H1 (cell line): Measurements from ENCODE around the gene RPL23. TPM values are rescaled to one million over a fixed set of nuclear protein-coding genes. Genes with fewer than 3 reads are reported as not detected.
A peak's percentile ranks its signal among the peaks of the same experiment; 100 is the strongest.

Experiments
- BACH1 ChIP-seq: IDR thresholded peaks from 2 replicates; pipeline ENCODE4 v1.6.1; 2012; ENCODE audit warnings: low read length, improper control_type of control experiment
- BCL11A ChIP-seq, 2 experiments: IDR thresholded peaks; one replicate each; pipeline ENCODE4 v1.6.1; 2011; ENCODE audit warnings: low read depth in 2 of 2, low read length in 2 of 2, mild to moderate bottlenecking in 2 of 2
- CBX8 ChIP-seq: fragments of 300-800, 300-1000 bp; sonication (generic); IDR thresholded peaks from 2 replicates; pipeline ENCODE4 v1.7.1; 2016; ENCODE audit warnings: low read depth, low read length, borderline replicate concordance
- CTBP2 ChIP-seq: IDR thresholded peaks from 2 replicates; pipeline ENCODE4 v1.7.0; 2011; ENCODE audit warnings: borderline replicate concordance, mild to moderate bottlenecking, moderate library complexity, mixed read lengths, low read length; ENCODE audit not compliant: insufficient read depth, insufficient read length
- EGR1 ChIP-seq: IDR thresholded peaks from 2 replicates; pipeline ENCODE4 v1.6.1; 2011; ENCODE audit warnings: low read depth, low read length, borderline replicate concordance
- GABPA ChIP-seq: IDR thresholded peaks from 2 replicates; pipeline ENCODE4 v1.6.1; 2011; ENCODE audit warnings: mild to moderate bottlenecking, low read length, moderate library complexity, borderline replicate concordance; ENCODE audit not compliant: insufficient read depth
- HDAC2 ChIP-seq, 2 experiments: fragments of 300-600 bp in 1 of 2; sonication (generic) in 1 of 2; IDR thresholded peaks; 2 replicates each; pipeline ENCODE4 v1.6.1; 2011 to 2012; ENCODE audit warnings: low read depth in 2 of 2, low read length in 2 of 2, mild to moderate bottlenecking in 2 of 2, moderate library complexity in 2 of 2, borderline replicate concordance in 1 of 2, inconsistent platforms in 1 of 2
- JUND ChIP-seq: IDR thresholded peaks from 2 replicates; pipeline ENCODE4 v1.6.1; 2011; ENCODE audit warnings: mild to moderate bottlenecking, improper control_type of control experiment, low read length
- KDM1A ChIP-seq: fragments of 200-600, 300-600 bp; sonication (generic); IDR thresholded peaks from 2 replicates; pipeline ENCODE4 v1.7.1; 2016; ENCODE audit warnings: mild to moderate bottlenecking, low read length, borderline replicate concordance
- POLR2A ChIP-seq, 2 experiments: IDR thresholded peaks; 1 replicate in 1 of 2; 2 replicates in 1 of 2; pipeline ENCODE4 v1.6.1; 2011; ENCODE audit warnings: low read depth in 2 of 2, low read length in 2 of 2, mild to moderate bottlenecking in 2 of 2; ENCODE audit errors: control extremely low read depth in 1 of 2
- POLR2AphosphoS5 ChIP-seq: IDR thresholded peaks from 2 replicates; pipeline ENCODE4 v1.6.1; 2011; ENCODE audit warnings: low read depth, low read length
- RBBP5 ChIP-seq: IDR thresholded peaks from 2 replicates; pipeline ENCODE4 v1.7.1; 2012; ENCODE audit warnings: low read depth, mild to moderate bottlenecking, inconsistent platforms, low read length, moderate library complexity, borderline replicate concordance
- RNF2 ChIP-seq: fragments of 200-900, 300-1000 bp; sonication (generic); IDR thresholded peaks from 2 replicates; pipeline ENCODE4 v1.7.1; 2016; ENCODE audit warnings: borderline replicate concordance, low read depth, mild to moderate bottlenecking, antibody characterized with exemption, low read length; ENCODE audit not compliant: poor library complexity, severe bottlenecking; ENCODE audit errors: missing control alignments
- SIRT6 ChIP-seq: IDR thresholded peaks from one replicate; pipeline ENCODE4 v1.7.1; 2012; ENCODE audit warnings: low read length, inconsistent platforms
- SIX5 ChIP-seq: IDR thresholded peaks from 2 replicates; pipeline ENCODE4 v1.6.1; 2011; ENCODE audit warnings: mild to moderate bottlenecking, low read depth, low read length
- SP1 ChIP-seq: IDR thresholded peaks from 2 replicates; pipeline ENCODE4 v1.6.1; 2011; ENCODE audit warnings: low read depth, low read length
- SRF ChIP-seq: IDR thresholded peaks from 2 replicates; pipeline ENCODE4 v1.6.1; 2011; ENCODE audit warnings: mild to moderate bottlenecking, low read depth, low read length, moderate library complexity
- SUZ12 ChIP-seq: fragments of 200-600 bp; sonication (generic); IDR thresholded peaks from 2 replicates; pipeline ENCODE4 v1.6.1; 2012; ENCODE audit warnings: mild to moderate bottlenecking, inconsistent platforms, low read length, moderate library complexity, mixed read lengths
- TAF7 ChIP-seq: optimal IDR thresholded peaks from 2 replicates; pipeline ENCODE3; 2011; ENCODE audit warnings: low read depth, mild to moderate bottlenecking, inconsistent platforms, low read length, moderate library complexity, borderline replicate concordance
- TBP ChIP-seq: IDR thresholded peaks from 2 replicates; pipeline ENCODE4 v1.6.1; 2011; ENCODE audit warnings: low read depth, low read length, improper control_type of control experiment
- TEAD4 ChIP-seq: IDR thresholded peaks from 2 replicates; pipeline ENCODE4 v1.6.1; 2012; ENCODE audit warnings: low read depth, low read length, inconsistent platforms, mixed read lengths
- polyA plus RNA-seq, 7 experiments: library from polyadenylated mRNA; depleted of rRNA in 3 of 7; stranded (reverse) in 5 of 7; unstranded in 2 of 7; fragments of >200 nt in 5 of 7; fragments of 200-250 nt in 2 of 7; gene quantifications; 1 replicate in 5 of 7; 2 replicates in 1 of 7; 4 replicates in 1 of 7; pipeline versions ENCODE4 v1.2.1 to v1.2.3, GENCODE V29; 2011 to 2013; ENCODE audit warnings: missing spikeins in 2 of 7, mixed read lengths in 2 of 7
- total RNA-seq: library from RNA; stranded (reverse); fragmentation: NEBNext Ultra II Directional; extraction: Animal tissue kit (Norgen Biotek cat#: 25700); gene quantifications from 2 replicates; pipeline ENCODE4 v1.2.1, GENCODE V29; 2021
- TF ChIP-seq, protein P1 (sequence below): IDR thresholded peaks from 2 replicates; pipeline ENCODE4 v1.6.1; 2012; ENCODE audit warnings: inconsistent platforms

RPL23 gene
- total and polyA plus RNA-seq, 2 of the 8 experiments (the other 6 are each of a cell fraction or from before 2014, with no cell fraction given) = 2,148 to 2,502 TPM

GRCh38 chr17:38824899-38825761 is 28.4 kb downstream of the RPL23 start, which contains the start of gene CWC25 (continued):
- TF ChIP-seq GABPA = peak; percentile 80; the same call in 1 of the 2 replicates
- TF ChIP-seq BCL11A (IDR thresholded peaks at IDR 0.05; ENCODE audit: low read depth in 2 of 2, low read length in 2 of 2) = no peak
- TF ChIP-seq HDAC2 (IDR thresholded peaks at IDR 0.05; ENCODE audit: borderline replicate concordance in 1 of 2, low read depth in 2 of 2, low read length in 2 of 2) = peak; percentile 52 to 99; a peak in 2 of 4 replicates
- peak; percentile 99 for TF ChIP-seq SRF
- no peak for TF ChIP-seq CTBP2
- peak; percentile 81 for TF ChIP-seq TAF7
- peak; percentile 92 for TF ChIP-seq RBBP5
- TF ChIP-seq CBX8 = no peak
- no peak for TF ChIP-seq SIRT6
- TF ChIP-seq RNF2 = no peak
- TF ChIP-seq TEAD4 = no peak
- TF ChIP-seq EGR1 = peak; percentile 27; the same call in 1 of the 2 replicates
- TF ChIP-seq TBP = peak; percentile 95
- TF ChIP-seq SUZ12 = no peak
- peak; percentile 96 for TF ChIP-seq BACH1
- TF ChIP-seq, protein P1, sequence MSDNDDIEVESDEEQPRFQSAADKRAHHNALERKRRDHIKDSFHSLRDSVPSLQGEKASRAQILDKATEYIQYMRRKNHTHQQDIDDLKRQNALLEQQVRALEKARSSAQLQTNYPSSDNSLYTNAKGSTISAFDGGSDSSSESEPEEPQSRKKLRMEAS = peak; percentile 57; the same call in 1 of the 2 replicates
- TF ChIP-seq SIX5 = peak; percentile 56
- TF ChIP-seq POLR2AphosphoS5 = peak; percentile 99
- TF ChIP-seq JUND = peak; percentile 78; the same call in 1 of the 2 replicates
- peak; percentile 91 to 99 for TF ChIP-seq POLR2A (IDR thresholded peaks at IDR 0.05; ENCODE audit: control extremely low read depth in 1 of 2, low read depth in 2 of 2, low read length in 2 of 2)
- TF ChIP-seq KDM1A = no peak
- peak; percentile 88 for TF ChIP-seq SP1
